ENCODE data around the gene PPM1J. TPM values are rescaled to one million over a fixed set of nuclear protein-coding genes. Genes with fewer than 3 reads are reported as not detected.

PPM1J gene
- total RNA-seq, 1 donor from 2014 or later = 0.64 TPM

DNA sequence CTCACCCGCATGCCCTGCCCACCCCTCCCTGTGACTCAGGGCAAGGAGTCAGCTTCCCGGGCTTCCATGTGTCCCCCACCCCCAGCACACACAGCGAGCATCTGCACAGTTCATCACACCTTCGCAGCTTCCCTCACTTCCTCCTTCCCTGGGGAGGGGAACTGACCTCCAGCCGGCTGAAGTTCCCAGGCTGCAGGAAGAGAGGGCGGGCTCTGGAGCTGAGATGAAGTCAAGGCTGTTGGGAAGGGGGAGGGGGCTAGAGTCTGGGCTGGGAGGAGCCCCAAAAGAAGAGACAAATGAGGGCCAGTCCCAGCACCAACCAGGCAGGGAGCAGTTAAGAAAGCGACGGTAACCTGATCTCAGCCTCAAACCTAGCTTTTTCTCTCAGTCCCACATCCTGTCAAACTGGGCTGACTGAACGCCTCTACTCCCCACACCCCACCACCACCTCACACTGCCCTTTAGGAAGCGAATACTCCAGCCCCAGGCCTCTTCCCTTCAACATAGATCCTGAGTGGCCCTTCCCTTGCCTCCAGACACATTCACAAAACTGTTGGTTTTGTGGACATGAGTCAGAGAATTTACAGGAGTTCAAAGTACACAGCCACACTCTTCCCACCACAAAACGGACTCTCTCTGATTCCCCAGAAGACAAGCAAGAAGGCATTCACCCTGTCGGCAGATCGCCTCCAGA, 10.1 kb downstream of the PPM1J start:
- DNase-seq (ENCODE audit: low read depth in 2 of 2) = peak in 1 of 2 donors; percentile 97

- no peak for DNase-seq (ENCODE audit: low read depth in 2 of 2)
These were observed 10.7 kb downstream of the PPM1J start for GRCh38 chr1:112704391-112704933.

GRCh38 chr1:112703706-112704105, 11.4 kb downstream of the PPM1J start:
- no peak for DNase-seq (ENCODE audit: low read depth in 2 of 2)

DNA sequence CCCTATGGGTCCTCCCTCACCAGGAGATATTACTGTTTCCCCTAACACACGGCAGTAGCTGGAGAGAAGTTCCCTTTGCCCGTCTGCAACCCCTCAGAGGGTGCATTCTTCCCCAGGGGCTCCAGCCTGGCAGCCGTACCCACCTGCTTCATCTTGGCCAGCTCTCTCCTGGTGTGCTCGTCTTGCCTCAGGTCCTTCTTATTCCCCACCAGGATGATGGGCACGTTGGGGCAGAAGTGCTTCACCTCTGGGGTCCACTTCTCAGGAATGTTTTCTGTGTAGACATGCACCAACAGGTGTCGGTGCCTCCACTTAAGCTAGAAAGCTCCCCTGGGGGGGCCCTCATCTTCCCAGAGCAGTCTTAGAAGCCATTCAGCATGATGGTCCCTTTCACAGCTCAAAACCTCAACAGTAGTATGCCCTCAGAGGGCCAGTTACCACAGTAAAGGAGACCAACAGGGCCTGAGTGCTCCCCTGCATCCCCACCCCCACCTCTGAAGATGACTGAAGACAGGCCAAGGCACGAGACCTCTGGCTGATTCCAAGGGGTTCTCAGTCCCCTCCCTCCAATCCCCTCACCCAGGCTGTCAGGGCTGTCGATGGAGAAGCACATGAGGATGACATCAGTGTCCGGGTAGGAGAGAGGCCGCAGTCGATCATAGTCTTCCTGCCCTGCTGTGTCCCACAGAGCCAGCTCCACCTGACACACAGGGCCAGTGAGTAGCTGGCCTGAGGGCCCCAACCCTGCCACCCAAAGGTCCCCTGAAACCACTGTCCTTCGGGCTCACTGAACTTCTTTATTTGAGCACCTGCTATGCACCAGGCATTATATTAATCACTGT, 12.5 kb downstream of the PPM1J start:
- no peak for DNase-seq (ENCODE audit: low read depth in 2 of 2)

GRCh38 chr1:112702067-112702395, 13.1 kb downstream of the PPM1J start:
- DNase-seq (ENCODE audit: low read depth in 2 of 2) = no peak

- no peak for DNase-seq (ENCODE audit: low read depth in 2 of 2)
These were observed 13.7 kb downstream of the PPM1J start for GRCh38 chr1:112701227-112702066.

DNA sequence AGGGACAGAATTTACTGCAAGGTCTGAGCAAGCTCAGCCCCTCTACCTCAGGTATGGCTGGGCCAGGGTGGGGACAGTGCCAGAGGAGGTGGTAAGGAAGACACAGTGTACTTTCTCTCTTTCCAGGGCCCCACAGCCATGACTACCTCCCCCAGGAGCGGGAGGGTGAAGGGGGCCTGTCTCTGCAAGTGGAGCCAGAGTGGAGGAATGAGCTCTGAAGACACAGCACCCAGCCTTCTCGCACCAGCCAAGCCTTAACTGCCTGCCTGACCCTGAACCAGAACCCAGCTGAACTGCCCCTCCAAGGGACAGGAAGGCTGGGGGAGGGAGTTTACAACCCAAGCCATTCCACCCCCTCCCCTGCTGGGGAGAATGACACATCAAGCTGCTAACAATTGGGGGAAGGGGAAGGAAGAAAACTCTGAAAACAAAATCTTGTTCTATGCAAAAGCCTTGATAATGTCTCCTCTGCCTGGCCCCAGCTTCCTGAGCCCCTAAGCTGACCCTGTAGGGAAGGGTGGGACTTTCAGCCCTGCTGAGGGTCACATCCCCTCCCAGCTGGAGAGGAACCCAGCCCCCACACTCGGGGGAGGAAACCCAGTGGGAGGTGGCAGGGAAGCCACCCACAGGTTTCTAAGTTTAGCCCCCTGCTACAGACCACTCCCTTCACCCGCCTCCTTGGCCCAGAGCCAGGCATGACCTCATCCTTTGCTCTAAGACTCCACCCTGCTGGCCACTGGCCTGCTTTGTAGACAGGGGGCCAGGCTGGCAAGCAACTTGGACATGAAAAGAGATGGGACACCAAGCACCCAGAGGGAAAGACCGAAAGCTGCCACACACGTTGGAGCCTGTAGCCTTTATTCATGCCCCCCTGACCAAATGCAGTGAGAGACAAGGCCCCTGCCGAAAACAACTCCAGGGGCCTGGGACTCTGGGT, 14.6 kb downstream of the PPM1J start:
- peak; percentile 96 to 99 for DNase-seq (ENCODE audit: low read depth in 2 of 2)

DNA sequence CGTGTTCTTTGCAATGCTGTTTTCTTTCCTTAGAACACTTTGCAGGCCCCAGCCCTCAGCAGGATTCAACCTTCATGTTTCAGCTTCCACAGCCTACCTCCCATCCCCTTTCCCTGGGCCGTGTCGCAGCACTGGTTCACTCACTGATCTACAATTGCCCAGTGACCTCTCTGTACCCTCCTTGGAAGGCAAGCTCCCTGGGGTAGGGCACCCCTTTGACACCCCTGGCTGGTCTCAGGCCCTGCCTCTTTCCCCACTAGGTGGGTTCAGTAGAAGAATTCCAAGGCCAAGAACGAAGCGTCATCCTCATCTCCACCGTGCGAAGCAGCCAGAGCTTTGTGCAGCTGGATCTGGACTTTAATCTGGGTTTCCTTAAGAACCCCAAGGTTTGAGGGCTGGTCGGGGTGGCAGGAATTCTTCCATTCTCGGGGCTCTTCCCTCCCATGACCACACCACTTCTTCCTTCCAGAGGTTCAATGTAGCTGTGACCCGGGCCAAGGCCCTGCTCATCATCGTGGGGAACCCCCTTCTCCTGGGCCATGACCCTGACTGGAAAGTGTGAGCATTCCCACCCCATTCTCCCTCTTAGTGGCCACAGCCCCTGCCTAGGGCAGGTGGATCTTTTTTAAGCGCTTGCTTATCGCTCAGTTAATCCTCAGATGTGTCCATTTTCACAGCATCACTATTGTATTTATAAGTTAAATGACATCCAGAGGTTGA, 15.5 kb downstream of the PPM1J start:
- no peak for DNase-seq (ENCODE audit: low read depth in 2 of 2)

- peak in 1 of 2 donors; percentile 30 for DNase-seq (ENCODE audit: low read depth in 2 of 2)
These were observed 16.5 kb downstream of the PPM1J start for GRCh38 chr1:112698366-112699310.

- DNase-seq (ENCODE audit: low read depth in 2 of 2) = no peak
These were observed 17.3 kb downstream of the PPM1J start for GRCh38 chr1:112697781-112698201.

DNA sequence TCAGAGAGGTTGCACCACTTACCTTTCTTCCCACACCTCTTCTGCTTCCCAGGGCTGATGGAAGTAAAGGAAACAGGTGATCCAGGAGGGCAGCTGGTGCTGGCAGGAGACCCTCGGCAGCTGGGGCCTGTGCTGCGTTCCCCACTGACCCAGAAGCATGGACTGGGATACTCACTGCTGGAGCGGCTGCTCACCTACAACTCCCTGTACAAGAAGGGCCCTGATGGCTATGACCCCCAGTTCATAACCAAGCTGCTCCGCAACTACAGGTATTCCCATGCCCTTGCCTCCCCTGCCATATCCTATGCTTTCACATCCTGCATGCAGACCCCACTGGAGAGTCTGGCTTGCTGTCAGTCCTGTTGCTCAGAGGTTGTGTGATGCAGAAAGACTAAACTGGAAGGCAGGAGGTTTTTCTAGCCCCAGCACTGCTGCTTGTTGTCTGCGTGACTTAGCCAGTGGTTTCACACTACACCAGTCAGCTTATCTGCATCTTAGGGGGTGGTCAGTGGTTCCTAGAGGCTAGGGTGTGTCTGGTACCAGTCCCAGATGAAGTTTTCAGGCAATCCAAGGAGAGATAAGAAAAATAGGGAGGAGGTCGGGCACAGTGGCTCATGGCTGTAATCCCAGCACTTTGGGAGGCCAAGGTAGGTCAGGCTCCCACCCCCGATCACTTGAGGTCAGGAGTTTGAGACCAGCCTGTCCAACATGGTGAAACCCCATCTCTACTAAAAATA, 18.4 kb downstream of the PPM1J start:
- DNase-seq (ENCODE audit: low read depth in 2 of 2) = no peak

DNA sequence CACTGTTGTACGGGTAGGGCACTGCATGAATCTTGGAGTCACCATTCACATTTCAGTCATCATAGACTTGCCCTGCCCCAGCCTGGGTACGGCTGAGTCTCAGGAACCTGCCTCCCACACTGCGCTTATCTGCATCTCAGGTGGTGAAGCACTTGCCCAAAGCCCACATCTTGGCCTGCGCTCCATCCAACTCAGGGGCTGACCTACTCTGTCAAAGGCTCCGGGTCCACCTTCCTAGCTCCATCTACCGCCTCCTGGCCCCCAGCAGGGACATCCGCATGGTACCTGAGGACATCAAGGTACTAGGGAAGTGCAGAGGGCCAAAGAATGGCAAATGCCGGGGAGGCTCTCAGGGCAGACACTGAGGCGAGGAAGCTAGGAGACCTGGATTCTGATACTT, 19.9 kb downstream of the PPM1J start:
- no peak for DNase-seq (ENCODE audit: low read depth in 2 of 2)

DNA sequence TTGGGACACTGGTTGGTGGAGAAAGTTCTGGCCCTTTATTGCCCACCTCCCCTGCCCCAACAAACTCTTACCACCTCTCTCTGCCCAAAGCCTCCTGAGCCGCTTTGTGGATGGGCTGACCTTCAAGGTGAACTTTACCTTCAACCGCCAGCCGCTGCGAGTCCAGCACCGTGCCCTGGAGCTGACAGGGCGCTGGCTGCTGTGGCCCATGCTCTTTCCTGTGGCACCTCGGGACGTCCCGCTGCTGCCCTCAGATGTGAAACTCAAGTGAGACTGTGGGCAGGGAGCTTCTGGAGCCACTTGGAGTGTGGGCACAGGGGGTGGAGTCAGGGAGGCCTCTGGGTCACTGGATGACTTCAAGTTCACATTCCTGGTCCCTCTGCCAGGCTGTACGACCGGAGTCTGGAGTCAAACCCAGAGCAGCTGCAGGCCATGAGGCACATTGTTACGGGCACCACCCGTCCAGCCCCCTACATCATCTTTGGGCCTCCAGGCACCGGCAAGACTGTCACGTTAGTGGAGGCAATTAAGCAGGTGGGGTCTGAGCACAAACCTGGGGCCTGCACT, 20.7 kb downstream of the PPM1J start:
- DNase-seq (ENCODE audit: low read depth in 2 of 2) = no peak

DNA sequence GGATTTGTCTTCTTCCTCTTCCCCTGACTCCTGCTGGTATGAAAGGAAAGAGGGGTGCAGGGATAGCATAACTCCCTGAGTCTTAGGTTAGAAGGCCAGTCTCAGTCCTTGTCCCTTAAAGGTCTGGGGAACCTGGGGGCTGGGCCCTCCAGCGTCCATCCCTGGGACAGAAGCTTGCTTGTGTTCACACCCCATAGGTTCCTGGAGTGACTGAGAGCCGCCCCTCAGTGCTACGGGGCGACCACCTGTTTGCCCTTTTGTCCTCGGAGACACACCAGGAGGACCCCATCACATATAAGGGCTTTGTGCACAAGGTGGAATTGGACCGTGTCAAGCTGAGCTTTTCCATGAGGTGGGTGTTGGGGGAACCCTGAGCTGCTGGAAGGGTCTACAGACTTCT, 21.3 kb downstream of the PPM1J start:
- no peak for DNase-seq (ENCODE audit: low read depth in 2 of 2)

- DNase-seq (ENCODE audit: low read depth in 2 of 2) = no peak
These were observed 22.5 kb downstream of the PPM1J start for GRCh38 chr1:112692681-112693080.

DNA sequence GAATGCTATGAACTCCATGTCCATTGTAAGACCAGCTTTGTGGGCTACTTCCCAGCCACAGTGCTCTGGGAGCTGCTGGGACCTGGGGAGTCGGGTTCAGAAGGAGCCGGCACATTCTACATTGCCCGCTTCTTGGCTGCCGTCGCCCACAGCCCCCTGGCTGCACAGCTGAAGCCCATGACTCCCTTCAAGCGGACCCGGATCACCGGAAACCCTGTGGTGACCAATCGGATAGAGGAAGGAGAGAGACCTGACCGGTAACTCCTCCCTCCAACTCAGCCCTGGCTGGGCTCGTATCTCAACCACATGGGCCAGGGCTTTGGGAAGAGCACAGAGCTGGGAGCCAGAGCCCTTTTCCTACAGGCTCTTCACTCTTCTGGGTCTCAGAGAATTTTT, 25.3 kb downstream of the PPM1J start:
- no peak for DNase-seq (ENCODE audit: low read depth in 2 of 2)

DNA sequence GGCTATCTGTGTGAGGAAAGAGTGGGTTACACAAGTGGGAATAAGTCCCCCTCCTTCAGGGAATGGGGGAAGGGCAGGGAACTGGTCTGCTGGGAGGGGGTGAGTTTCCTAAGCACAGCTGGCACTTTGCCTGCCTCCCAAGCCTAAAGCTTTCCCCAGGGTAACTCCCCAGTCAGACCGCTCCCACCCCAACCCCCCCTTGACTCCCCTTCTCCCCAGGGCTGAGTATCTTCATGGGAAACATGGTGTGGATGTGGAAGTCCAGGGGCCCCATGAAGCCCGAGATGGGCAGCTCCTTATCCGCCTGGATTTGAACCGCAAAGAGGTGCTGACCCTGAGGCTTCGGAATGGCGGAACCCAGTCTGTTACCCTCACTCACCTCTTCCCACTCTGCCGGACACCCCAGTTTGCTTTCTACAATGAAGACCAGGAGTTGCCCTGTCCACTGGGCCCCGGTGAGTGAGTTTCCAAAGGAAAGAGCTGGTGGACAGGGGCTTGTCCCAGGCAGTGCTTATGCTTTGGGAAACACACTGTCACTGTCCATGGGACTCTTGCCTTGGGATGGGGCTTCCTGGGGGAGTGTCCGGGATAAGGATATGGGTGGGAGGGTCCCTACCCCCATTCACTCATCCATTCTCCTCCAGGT, 25.8 kb downstream of the PPM1J start:
- DNase-seq (ENCODE audit: low read depth in 2 of 2) = no peak
